ENCODE results near the gene USP35. TPM values are rescaled to one million over a fixed set of nuclear protein-coding genes. Genes with fewer than 3 reads are reported as not detected.

Gene USP35
- total RNA-seq, 1 donor from 2014 or later: 5.3 TPM

Other genes with a start within 250 kb of the USP35 start
- 30.5 and 37.5 TPM in 2 replicates for gene INTS4, start 194.3 kb upstream of the USP35 start, total RNA-seq
- 0.20 and 2.0 TPM in 2 replicates for gene KCTD14, start 165.6 kb upstream of the USP35 start, total RNA-seq
- not detected in 2 replicates for gene THRSP, start 125.1 kb upstream of the USP35 start, total RNA-seq
- 82.9 and 94.0 TPM in 2 replicates for gene NDUFC2, start 109.1 kb upstream of the USP35 start, total RNA-seq
- gene ALG8, start 49.3 kb upstream of the USP35 start, total RNA-seq: 29.4 and 31.4 TPM in 2 replicates
- 4.4 and 10.7 TPM in 2 replicates for gene KCTD21, start 293 bp upstream of the USP35 start, total RNA-seq
- 19.6 and 20.1 TPM in 2 replicates for gene GAB2, start 228.9 kb downstream of the USP35 start, total RNA-seq